SK-N-SH treated with all-trans-retinoic acid at 6 μM for 48 hours (cell line): ENCODE measurements around the gene SHISA2.
"Not testable (repeated sequence)": the region's sequence is repeated elsewhere in the genome, so short reads cannot be mapped to it uniquely, and the experiment has no call there.

Experiments
- ARNTL ChIP-seq: fragments of 450-650 bp; formaldehyde crosslinking; IDR thresholded peaks from 2 replicates; pipeline ENCODE4 v1.5.0; 2020; ENCODE audit warnings: low read depth, mild to moderate bottlenecking, moderate library complexity, borderline replicate concordance
- CSRNP3 ChIP-seq: fragments of 250-450 bp; sonication (Bioruptor Pico); IDR thresholded peaks from 2 replicates; pipeline ENCODE4 v1.5.1; 2021; ENCODE audit warnings: mild to moderate bottlenecking, moderate library complexity
- ISL1 ChIP-seq: fragments of 250-450 bp; sonication (Bioruptor Pico); IDR thresholded peaks from 2 replicates; pipeline ENCODE4 v2.1.2; 2022; ENCODE audit warnings: mild to moderate bottlenecking, moderate library complexity
- PATZ1 ChIP-seq: fragments of 250-450 bp; sonication (Bioruptor Pico); IDR thresholded peaks from 2 replicates; pipeline ENCODE4 v1.8.0; 2020; ENCODE audit warnings: mild to moderate bottlenecking, moderate library complexity, borderline replicate concordance
- PPARA ChIP-seq: fragments of 250-450 bp; sonication (Bioruptor Pico); IDR thresholded peaks from 2 replicates; pipeline ENCODE4 v1.5.0; 2020; ENCODE audit warnings: mild to moderate bottlenecking, borderline replicate concordance
- ZFP30 ChIP-seq: fragments of 450-650 bp; formaldehyde crosslinking; IDR thresholded peaks from 2 replicates; pipeline ENCODE4 v1.5.0; 2022; ENCODE audit warnings: mild to moderate bottlenecking, moderate library complexity
- ZNF565 ChIP-seq: fragments of 450-650 bp; formaldehyde crosslinking; conservative IDR thresholded peaks from 2 replicates; pipeline ENCODE4 v1.5.0; 2020; ENCODE audit warnings: low read depth, mild to moderate bottlenecking, moderate library complexity

- TF ChIP-seq ARNTL; ZNF565 (CRISPR knock-in tag); PATZ1 (CRISPR knock-in tag); ZFP30; PPARA; ISL1 (CRISPR knock-in tag); CSRNP3 (CRISPR knock-in tag): not testable (repeated sequence)
These were observed 17.8 kb upstream of the SHISA2 start for GRCh38 chr13:26069642-26070041.
